GM12878 (cell line): ENCODE measurements around the gene TLX2. TPM values are rescaled to one million over a fixed set of nuclear protein-coding genes. Genes with fewer than 3 reads are reported as not detected.
A peak's percentile ranks its signal among the peaks of the same experiment; 100 is the strongest.

Experiments
- BACH1 ChIP-seq: fragments of 450-650 bp; IDR thresholded peaks from 2 replicates; pipeline ENCODE4 v1.6.1; 2017; ENCODE audit warnings: mild to moderate bottlenecking, borderline replicate concordance
- BHLHE40 ChIP-seq, 2 experiments: fragments of 450-650 bp in 1 of 2; IDR thresholded peaks; 2 replicates each; pipeline ENCODE4 v1.6.1; 2011 to 2017; ENCODE audit warnings: low read depth in 2 of 2, borderline replicate concordance in 1 of 2, improper control_type of control experiment in 1 of 2, low read length in 1 of 2, mild to moderate bottlenecking in 1 of 2
- EED ChIP-seq: sonication (generic); IDR thresholded peaks from 2 replicates; pipeline ENCODE4 v1.6.1; 2016; ENCODE audit warnings: antibody characterized with exemption, low read depth
- EP300 ChIP-seq, 2 experiments: fragments of 150-350 bp in 1 of 2; IDR thresholded peaks; 2 replicates each; pipeline ENCODE4 v1.6.1; 2011 to 2012; ENCODE audit warnings: low read depth in 2 of 2, low read length in 2 of 2, borderline replicate concordance in 1 of 2, improper control_type of control experiment in 1 of 2, inconsistent platforms in 1 of 2; ENCODE audit not compliant: control insufficient read depth in 1 of 2
- IKZF1 ChIP-seq: fragments of 450-650 bp; conservative IDR thresholded peaks from 2 replicates; pipeline ENCODE4 v1.6.1; 2017; ENCODE audit warnings: antibody characterized with exemption, mild to moderate bottlenecking
- MEF2A ChIP-seq: IDR thresholded peaks from 2 replicates; pipeline ENCODE4 v1.6.1; 2011; ENCODE audit warnings: low read depth, mild to moderate bottlenecking, low read length, moderate library complexity; ENCODE audit not compliant: insufficient read depth
- MEF2B ChIP-seq: fragments of 450-650 bp; IDR thresholded peaks from 2 replicates; pipeline ENCODE4 v1.6.1; 2018; ENCODE audit warnings: mild to moderate bottlenecking, moderate library complexity; ENCODE audit not compliant: partially characterized antibody, poor library complexity, severe bottlenecking
- MTA3 ChIP-seq: IDR thresholded peaks from 2 replicates; pipeline ENCODE4 v1.6.1; 2012; ENCODE audit warnings: low read length, inconsistent platforms, borderline replicate concordance
- NRF1 ChIP-seq: conservative IDR thresholded peaks from 2 replicates; pipeline ENCODE4 v1.6.1; 2011; ENCODE audit warnings: mild to moderate bottlenecking, low read depth, low read length, improper control_type of control experiment
- PML ChIP-seq: IDR thresholded peaks from 2 replicates; pipeline ENCODE4 v1.6.1; 2012; ENCODE audit warnings: low read length, inconsistent platforms
- POLR2AphosphoS2 ChIP-seq: IDR thresholded peaks from 2 replicates; pipeline ENCODE4 v1.6.1; 2011; ENCODE audit warnings: low read depth, mild to moderate bottlenecking, low read length, improper control_type of control experiment, moderate library complexity
- POLR2AphosphoS5 ChIP-seq: IDR thresholded peaks from 2 replicates; pipeline ENCODE4 v1.6.1; 2011; ENCODE audit warnings: mild to moderate bottlenecking, low read length, inconsistent platforms
- RELA ChIP-seq: fragments of 450-650 bp; IDR thresholded peaks from 2 replicates; pipeline ENCODE4 v1.8.0; 2014; ENCODE audit warnings: borderline replicate concordance; ENCODE audit not compliant: partially characterized antibody
- SMARCA5 ChIP-seq: fragments of 450-650 bp; IDR thresholded peaks from 2 replicates; pipeline ENCODE4 v1.6.1; 2017; ENCODE audit warnings: mild to moderate bottlenecking
- SREBF2 ChIP-seq: IDR thresholded peaks from 2 replicates; pipeline ENCODE4 v1.6.1; 2012; ENCODE audit warnings: mild to moderate bottlenecking, low read length
- SRF ChIP-seq, 2 experiments: IDR thresholded peaks; 2 replicates each; pipeline ENCODE4 v1.6.1; 2011; ENCODE audit warnings: low read depth in 2 of 2, low read length in 2 of 2, mild to moderate bottlenecking in 1 of 2, moderate library complexity in 1 of 2
- TAF1 ChIP-seq: IDR thresholded peaks from 2 replicates; pipeline ENCODE4 v1.6.1; 2011; ENCODE audit warnings: mild to moderate bottlenecking, low read depth, low read length, borderline replicate concordance
- TCF3 ChIP-seq: IDR thresholded peaks from 2 replicates; pipeline ENCODE4 v1.6.1; 2012; ENCODE audit warnings: low read depth, mild to moderate bottlenecking, low read length, borderline replicate concordance; ENCODE audit not compliant: insufficient read depth
- YBX1 ChIP-seq: fragments of 450-650 bp; IDR thresholded peaks from 2 replicates; pipeline ENCODE4 v1.6.1; 2016; ENCODE audit warnings: antibody characterized with exemption
- ZBED1 ChIP-seq: IDR thresholded peaks from 2 replicates; pipeline ENCODE4 v1.6.1; 2016; ENCODE audit warnings: borderline replicate concordance
- ZZZ3 ChIP-seq: IDR thresholded peaks from 2 replicates; pipeline ENCODE4 v1.6.1; 2011; ENCODE audit warnings: low read depth; ENCODE audit not compliant: control insufficient read depth, insufficient read length
- polyA plus RNA-seq, 11 experiments: library from polyadenylated mRNA; depleted of rRNA in 4 of 11; unstranded in 6 of 11; stranded (reverse) in 5 of 11; fragments of >200 nt; fragmentation: Nextera tagmentation in 4 of 11; fragmentation: Illumina TruSeq in 1 of 11; extraction: Ambion mirVana in 4 of 11; extraction: Trizol in 1 of 11; gene quantifications; 1 replicate in 1 of 11; 2 replicates in 10 of 11; pipeline versions ENCODE4 v1.2.1 to v1.2.3, GENCODE V29; 2011 to 2016; ENCODE audit warnings: inconsistent platforms in 2 of 11, missing spikeins in 2 of 11, low read depth in 1 of 11
- total RNA-seq, 4 experiments: library from RNA; depleted of rRNA in 3 of 4; stranded (reverse); fragments of >200 nt in 3 of 4; fragmentation: Illumina TruSeq in 1 of 4; extraction: Trizol in 1 of 4; gene quantifications; 2 replicates each; pipeline versions ENCODE4 v1.2.1 to v1.2.3, GENCODE V29; 2013 to 2021
- TF ChIP-seq, protein P1 (sequence below): IDR thresholded peaks from 2 replicates; pipeline ENCODE4 v1.6.1; 2012; ENCODE audit warnings: low read depth, low read length, improper control_type of control experiment
- TF ChIP-seq, protein P2 (sequence below): fragments of 450-650 bp; IDR thresholded peaks from 2 replicates; pipeline ENCODE4 v1.6.1; 2017; ENCODE audit warnings: mild to moderate bottlenecking
- TF ChIP-seq, protein P3 (sequence below): IDR thresholded peaks from 2 replicates; pipeline ENCODE4 v1.6.1; 2012; ENCODE audit warnings: low read depth, low read length, improper control_type of control experiment
- TF ChIP-seq, protein P4 (sequence below): IDR thresholded peaks from 2 replicates; pipeline ENCODE4 v1.6.1; 2011; ENCODE audit warnings: borderline replicate concordance, low read depth, mild to moderate bottlenecking, moderate library complexity, low read length; ENCODE audit not compliant: insufficient read depth, poor library complexity, severe bottlenecking

TLX2 gene
- total and polyA plus RNA-seq, 10 of the 15 experiments (the other 5 are each of a cell fraction or from before 2014, with no cell fraction given) = 0.06 to 5.5 (median 3.6) TPM; not detected in 1

DNA sequence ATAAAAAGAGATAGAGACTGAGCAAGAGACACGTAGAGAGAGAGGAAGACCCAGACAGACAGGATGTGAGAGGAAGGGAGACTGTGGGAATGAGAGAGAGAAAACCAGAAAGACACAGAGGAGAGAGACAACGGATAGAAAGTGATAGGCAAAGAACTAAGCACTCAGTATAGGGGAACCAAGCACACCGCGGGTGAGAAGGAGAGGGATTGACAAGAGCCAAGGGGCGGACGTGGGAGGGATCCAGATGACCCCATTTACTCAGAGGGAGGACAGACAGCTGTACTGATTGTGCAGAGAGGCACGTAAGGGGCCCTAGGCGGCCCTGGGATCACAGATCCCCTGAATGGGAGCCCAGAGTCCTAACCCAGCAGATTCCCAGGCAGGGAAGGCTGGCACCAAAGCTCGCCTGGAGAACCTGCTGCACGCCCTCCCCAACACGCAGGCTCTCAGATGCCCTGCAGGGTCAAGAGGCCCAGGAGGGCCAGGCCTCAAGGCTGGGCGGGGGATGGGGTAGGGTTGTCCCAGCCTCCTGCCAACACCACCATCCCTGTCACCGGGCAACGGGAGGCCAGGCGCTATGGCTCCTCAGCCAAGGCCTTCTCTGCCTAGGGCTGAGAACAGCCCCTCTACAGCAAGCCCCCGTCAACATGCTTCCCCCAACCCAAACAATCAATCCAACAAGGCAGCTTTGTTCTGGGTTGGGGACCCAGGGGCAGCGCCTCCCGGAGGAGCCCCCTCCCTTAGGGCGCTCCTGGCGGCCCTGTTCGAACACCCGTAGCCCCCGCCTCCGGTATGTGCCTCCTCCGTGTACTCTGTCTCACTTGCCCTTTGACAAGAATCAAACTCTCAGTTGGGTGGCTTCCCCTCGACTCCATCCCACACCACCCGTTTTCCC is 38.9 kb downstream of the TLX2 start (continued):
- TF ChIP-seq, protein P1, sequence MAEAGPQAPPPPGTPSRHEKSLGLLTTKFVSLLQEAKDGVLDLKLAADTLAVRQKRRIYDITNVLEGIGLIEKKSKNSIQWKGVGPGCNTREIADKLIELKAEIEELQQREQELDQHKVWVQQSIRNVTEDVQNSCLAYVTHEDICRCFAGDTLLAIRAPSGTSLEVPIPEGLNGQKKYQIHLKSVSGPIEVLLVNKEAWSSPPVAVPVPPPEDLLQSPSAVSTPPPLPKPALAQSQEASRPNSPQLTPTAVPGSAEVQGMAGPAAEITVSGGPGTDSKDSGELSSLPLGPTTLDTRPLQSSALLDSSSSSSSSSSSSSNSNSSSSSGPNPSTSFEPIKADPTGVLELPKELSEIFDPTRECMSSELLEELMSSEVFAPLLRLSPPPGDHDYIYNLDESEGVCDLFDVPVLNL = no peak
- TF ChIP-seq MTA3 (no peak), IKZF1 (no peak), SRF (IDR thresholded peaks at IDR 0.05; ENCODE audit: low read depth in 2 of 2, low read length in 2 of 2) (no peak), SREBF2 (no peak), PML (no peak), MEF2A (no peak), BACH1 (no peak), YBX1 (peak; percentile 71; the same call in 1 of the 2 replicates), POLR2AphosphoS5 (peak; percentile 63), TCF3 (no peak), EP300 (IDR thresholded peaks at IDR 0.05; ENCODE audit: borderline replicate concordance in 1 of 2, control insufficient read depth in 1 of 2, low read depth in 2 of 2, low read length in 2 of 2) (no peak; a peak in 1 of 4 replicates), BHLHE40 (IDR thresholded peaks at IDR 0.05; ENCODE audit: borderline replicate concordance in 1 of 2, low read depth in 2 of 2, low read length in 1 of 2) (0 out of 4 replicates have a peak, but pooled peaks of 1 of the 2 experiments have one; percentile 9), TAF1 (no peak), NRF1 (no peak), SMARCA5 (no peak), EED (no peak; the same call in 1 of the 2 replicates), ZBED1 (no peak), RELA (no peak), MEF2B (no peak), ZZZ3 (no peak), POLR2AphosphoS2 (no peak)
- TF ChIP-seq, protein P2, sequence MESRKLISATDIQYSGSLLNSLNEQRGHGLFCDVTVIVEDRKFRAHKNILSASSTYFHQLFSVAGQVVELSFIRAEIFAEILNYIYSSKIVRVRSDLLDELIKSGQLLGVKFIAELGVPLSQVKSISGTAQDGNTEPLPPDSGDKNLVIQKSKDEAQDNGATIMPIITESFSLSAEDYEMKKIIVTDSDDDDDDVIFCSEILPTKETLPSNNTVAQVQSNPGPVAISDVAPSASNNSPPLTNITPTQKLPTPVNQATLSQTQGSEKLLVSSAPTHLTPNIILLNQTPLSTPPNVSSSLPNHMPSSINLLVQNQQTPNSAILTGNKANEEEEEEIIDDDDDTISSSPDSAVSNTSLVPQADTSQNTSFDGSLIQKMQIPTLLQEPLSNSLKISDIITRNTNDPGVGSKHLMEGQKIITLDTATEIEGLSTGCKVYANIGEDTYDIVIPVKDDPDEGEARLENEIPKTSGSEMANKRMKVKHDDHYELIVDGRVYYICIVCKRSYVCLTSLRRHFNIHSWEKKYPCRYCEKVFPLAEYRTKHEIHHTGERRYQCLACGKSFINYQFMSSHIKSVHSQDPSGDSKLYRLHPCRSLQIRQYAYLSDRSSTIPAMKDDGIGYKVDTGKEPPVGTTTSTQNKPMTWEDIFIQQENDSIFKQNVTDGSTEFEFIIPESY = peak; percentile 89
- TF ChIP-seq, protein P3, sequence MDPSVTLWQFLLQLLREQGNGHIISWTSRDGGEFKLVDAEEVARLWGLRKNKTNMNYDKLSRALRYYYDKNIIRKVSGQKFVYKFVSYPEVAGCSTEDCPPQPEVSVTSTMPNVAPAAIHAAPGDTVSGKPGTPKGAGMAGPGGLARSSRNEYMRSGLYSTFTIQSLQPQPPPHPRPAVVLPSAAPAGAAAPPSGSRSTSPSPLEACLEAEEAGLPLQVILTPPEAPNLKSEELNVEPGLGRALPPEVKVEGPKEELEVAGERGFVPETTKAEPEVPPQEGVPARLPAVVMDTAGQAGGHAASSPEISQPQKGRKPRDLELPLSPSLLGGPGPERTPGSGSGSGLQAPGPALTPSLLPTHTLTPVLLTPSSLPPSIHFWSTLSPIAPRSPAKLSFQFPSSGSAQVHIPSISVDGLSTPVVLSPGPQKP = no peak
- TF ChIP-seq, protein P4, sequence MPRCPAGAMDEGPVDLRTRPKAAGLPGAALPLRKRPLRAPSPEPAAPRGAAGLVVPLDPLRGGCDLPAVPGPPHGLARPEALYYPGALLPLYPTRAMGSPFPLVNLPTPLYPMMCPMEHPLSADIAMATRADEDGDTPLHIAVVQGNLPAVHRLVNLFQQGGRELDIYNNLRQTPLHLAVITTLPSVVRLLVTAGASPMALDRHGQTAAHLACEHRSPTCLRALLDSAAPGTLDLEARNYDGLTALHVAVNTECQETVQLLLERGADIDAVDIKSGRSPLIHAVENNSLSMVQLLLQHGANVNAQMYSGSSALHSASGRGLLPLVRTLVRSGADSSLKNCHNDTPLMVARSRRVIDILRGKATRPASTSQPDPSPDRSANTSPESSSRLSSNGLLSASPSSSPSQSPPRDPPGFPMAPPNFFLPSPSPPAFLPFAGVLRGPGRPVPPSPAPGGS = no peak
